ENCODE measurements around the gene DDIT4L. TPM values are rescaled to one million over a fixed set of nuclear protein-coding genes. Genes with fewer than 3 reads are reported as not detected.
"Not testable (repeated sequence)": the region's sequence is repeated elsewhere in the genome, so short reads cannot be mapped to it uniquely, and the experiment has no call there.

Gene DDIT4L
- polyA plus RNA-seq, 3 donors = 1.9 to 2.6 (median 2.2) TPM

DNA sequence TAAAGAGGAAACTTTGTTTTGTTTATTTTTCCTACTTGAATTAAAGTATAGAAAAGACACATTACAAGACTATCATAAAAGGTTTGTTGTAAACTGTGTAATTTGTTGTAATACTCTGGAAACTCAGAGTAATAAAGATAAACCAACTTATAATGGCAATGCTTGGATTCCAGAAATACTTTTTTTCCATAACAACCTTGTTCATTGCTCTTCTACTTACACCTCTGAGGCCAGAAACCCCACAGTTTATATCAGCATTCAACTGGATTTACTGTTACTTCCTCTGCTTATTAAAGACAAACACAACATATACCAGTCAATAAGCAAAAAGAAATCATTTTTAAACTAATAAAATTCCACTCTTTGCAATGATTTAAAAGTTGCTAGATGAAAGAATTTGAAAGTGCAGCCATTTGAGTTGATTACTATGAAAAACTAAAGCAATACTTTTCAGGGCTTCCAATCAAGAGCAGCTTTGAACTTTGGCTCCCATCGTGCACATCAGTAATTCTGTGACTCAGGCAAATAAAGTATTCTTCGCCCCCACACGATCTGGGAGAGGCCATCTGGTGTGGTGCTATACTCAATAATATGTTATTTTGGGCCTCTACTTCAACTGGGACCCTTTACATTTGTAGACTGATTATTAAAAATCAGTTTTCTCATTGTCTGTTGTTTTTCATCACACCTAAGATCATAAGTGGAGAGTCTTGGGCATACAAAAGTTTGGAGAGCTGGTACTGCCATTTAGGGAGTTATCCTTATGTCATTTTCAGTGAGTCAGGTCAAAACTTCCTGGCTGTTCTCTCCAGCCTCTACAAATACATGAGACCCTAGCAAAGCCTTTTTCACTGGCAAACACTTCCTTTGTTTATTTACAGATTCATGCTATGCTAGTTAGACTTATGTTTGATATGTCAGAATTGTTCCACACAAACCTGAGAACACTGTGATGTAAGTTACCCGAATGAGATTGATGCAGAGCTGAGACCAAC, 20.5 kb downstream of the DDIT4L start:
- no peak for DNase-seq

- DNase-seq = no peak
These were observed 21.7 kb downstream of the DDIT4L start for GRCh38 chr4:100168521-100168920.

- no peak for DNase-seq
These were observed 23.8 kb downstream of the DDIT4L start for GRCh38 chr4:100166297-100167039.

DNA sequence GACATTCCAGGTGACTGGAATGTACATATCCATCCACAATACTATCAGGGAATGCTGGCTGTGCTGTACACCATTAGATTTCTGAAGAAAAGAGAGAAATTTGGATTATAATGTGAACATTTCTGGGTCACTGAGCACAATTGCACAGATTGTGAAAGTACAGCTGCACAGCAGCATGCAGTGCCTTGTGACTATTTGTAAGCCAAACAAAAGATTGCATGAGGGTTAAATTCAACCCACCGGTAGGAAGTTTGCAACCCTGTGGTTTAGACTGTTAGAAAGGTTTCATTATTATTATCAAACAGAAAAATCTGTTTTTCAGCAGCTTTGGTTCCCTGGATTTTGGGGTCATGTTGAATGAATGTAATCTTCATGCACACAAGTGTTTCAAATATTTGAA, 24.5 kb downstream of the DDIT4L start:
- no peak for DNase-seq

- no peak for DNase-seq
These were observed 25.2 kb downstream of the DDIT4L start for GRCh38 chr4:100164808-100165760.

DNA sequence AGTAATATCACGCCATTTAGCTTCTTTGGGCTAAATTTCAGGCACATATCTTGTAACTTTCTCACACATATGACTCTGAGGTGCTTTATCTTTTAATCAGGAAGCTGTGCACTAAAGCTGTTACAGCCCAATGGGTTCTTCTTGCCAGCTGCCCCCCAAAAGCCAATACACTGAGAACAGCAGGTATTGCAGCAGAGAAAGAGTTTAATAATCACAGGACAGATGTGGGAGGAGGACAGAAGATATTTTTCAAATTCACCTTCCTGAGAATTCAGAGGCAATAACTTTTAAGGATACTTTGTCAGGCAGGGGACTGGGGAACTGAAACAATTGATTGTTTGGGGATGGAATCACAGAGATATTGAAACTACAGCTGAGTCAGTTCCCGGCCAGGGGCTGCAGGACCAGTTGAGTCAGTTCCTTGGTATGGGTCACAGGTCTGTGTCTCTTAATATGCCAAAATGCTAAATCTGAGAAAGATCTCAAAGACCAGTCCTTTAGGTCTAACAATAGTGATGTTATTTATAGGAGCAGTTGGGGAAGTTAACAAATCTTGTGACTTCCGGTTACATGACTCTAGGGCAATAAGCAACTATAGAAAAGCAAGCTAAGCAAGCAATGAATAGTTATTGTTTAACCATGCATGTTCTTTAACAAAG, 28.1 kb downstream of the DDIT4L start:
- DNase-seq = no peak

DNA sequence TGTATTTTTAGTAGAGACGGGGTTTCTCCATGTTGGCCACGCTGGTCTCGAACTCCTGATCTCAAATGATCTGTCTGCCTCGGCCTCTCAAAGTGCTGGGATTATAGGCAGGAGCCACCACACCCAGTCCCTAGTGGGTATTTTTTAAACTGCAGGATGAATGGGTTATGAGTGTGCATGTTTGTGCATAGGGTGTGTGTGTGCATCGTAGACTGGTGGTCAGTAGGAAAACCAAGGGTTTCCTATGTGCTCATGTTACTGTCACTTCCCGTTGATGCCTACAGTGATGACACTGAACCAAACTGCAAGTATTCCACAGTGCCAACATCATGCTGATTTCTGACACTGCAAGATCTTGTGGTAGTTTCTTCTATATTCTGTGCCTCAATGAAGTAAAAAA, 41.1 kb downstream of the DDIT4L start:
- DNase-seq = no peak

- no peak for DNase-seq
These were observed 42.6 kb downstream of the DDIT4L start for GRCh38 chr4:100147684-100148083.

DNA sequence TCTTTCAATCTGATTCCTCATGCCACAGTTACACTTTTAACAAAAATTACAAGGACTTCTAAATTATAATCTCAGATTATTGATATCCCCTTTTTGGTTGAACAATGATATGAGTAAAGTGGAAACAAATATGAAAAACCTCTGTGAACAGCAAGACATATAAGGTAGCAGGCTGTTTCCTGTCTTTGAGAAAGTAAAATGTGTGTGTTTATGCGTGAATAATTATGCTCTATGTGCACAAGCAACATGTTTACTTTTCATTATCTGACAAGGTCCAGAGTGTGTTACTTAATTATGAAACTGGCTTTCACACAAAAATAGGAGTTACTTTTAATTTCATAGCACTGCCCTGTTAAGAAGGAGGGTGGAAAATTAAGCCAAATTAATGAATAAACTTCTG, 43.1 kb downstream of the DDIT4L start:
- DNase-seq = no peak

- DNase-seq = no peak
These were observed 43.5 kb downstream of the DDIT4L start for GRCh38 chr4:100146756-100147155.

DNA sequence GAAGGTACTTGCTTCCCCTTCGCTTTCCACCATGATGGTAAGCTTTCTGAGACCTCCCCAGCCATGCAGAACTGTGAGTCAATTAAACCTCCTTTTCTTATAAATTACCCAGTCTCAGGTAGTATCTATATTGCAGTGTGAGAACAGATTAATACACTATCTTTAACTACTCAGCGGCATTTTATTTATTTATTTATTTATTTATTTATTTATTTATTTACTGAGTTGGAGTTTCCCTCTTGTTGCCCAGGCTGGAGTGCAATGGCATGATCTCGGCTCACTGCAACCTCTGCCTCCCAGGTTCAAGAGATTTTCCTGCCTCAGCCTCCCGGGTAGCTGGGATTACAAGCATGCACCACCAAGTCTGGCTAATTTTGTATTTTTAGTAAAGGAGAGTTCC, 52.9 kb downstream of the DDIT4L start:
- DNase-seq = not testable (repeated sequence)

Other genes starting within 250 kb of the DDIT4L start
- gene DNAJB14, start 243.8 kb downstream of the DDIT4L start, polyA plus RNA-seq (ENCODE audit: insufficient read length in 3 of 3) = 10 to 100 TPM; 26.7 to 42.1 (median 34.3) TPM
- gene H2AZ1, start 240.2 kb downstream of the DDIT4L start, polyA plus RNA-seq (ENCODE audit: insufficient read length in 3 of 3) = 100 to 1,000 TPM; 338 to 440 (median 377) TPM

All from renal pelvis (tissue), 4 donors.